Mesothelial cell of epicardium (in vitro differentiated cells): ENCODE measurements around the gene PRKN. TPM values are rescaled to one million over a fixed set of nuclear protein-coding genes. Genes with fewer than 3 reads are reported as not detected.
"Not testable (repeated sequence)": the region's sequence is repeated elsewhere in the genome, so short reads cannot be mapped to it uniquely, and the experiment has no call there.

ENCODE experiments used
- DNase-seq, 2 experiments: peaks; one replicate each; pipeline ENCODE4 v3.0.0; 2021; ENCODE audit warnings: low spot score in 2 of 2; ENCODE audit not compliant: unreplicated experiment in 2 of 2
- H3K27ac Mint-ChIP-seq: 2 replicates; pipeline ENCODE4 v1.8.0; 2021; ENCODE audit warnings: mixed read lengths
- H3K27me3 Mint-ChIP-seq: 2 replicates; pipeline ENCODE4 v1.8.0; 2021; ENCODE audit warnings: low read depth, mixed read lengths
- H3K36me3 Mint-ChIP-seq: 2 replicates; pipeline ENCODE4 v1.8.0; 2021; ENCODE audit warnings: mixed read lengths
- H3K4me1 Mint-ChIP-seq: 2 replicates; pipeline ENCODE4 v1.8.0; 2021; ENCODE audit warnings: mixed read lengths
- H3K4me3 Mint-ChIP-seq: 2 replicates; pipeline ENCODE4 v1.8.0; 2021; ENCODE audit warnings: mild to moderate bottlenecking, moderate library complexity, mixed read lengths
- H3K9me3 Mint-ChIP-seq: 2 replicates; pipeline ENCODE4 v1.8.0; 2021; ENCODE audit warnings: mixed read lengths
- CTCF ChIP-seq: fragments of 200-600 bp; sonication (generic); IDR thresholded peaks from one replicate; pipeline ENCODE4 v1.5.0; 2021; ENCODE audit warnings: antibody characterized with exemption; ENCODE audit not compliant: unreplicated experiment
- total RNA-seq: library from RNA; stranded (reverse); gene quantifications from 3 replicates; pipeline ENCODE4 v1.2.1, GENCODE V29; 2021

The PRKN gene
- total RNA-seq, 1 donor from 2014 or later, result 7.6 TPM

GRCh38 chr6:161327360-161327953 is 1400.1 kb downstream of the PRKN start:
- peaks cover 2% of the 10 kb centered on the region for H3K36me3 Mint-ChIP-seq
- peaks cover 47% of the 10 kb centered on the region for H3K9me3 Mint-ChIP-seq
- DNase-seq, result no peak
- TF ChIP-seq CTCF, result no peak
- H3K4me1 Mint-ChIP-seq, result no peaks in the 10 kb centered on the region
- no peak overlapping the region for H3K4me3 Mint-ChIP-seq
- H3K27ac Mint-ChIP-seq, result no peak overlapping the region
- H3K27me3 Mint-ChIP-seq, result no peaks in the 10 kb centered on the region

- no peak for DNase-seq
- Mint-ChIP-seq H3K9me3 (peaks cover 16% of the 10 kb centered on the region), H3K27ac (no peak overlapping the region), H3K4me3 (no peak overlapping the region), H3K27me3 (peaks cover 2% of the 10 kb centered on the region), H3K4me1 (no peaks in the 10 kb centered on the region), H3K36me3 (no peaks in the 10 kb centered on the region)
- no peak for TF ChIP-seq CTCF
Measured at GRCh38 chr6:161319231-161319630, 1408.3 kb downstream of the PRKN start.

- Mint-ChIP-seq H3K4me3 (no peak overlapping the region), H3K27me3 (peaks cover 2% of the 10 kb centered on the region), H3K36me3 (no peaks in the 10 kb centered on the region), H3K9me3 (peaks cover 16% of the 10 kb centered on the region), H3K27ac (no peak overlapping the region), H3K4me1 (no peaks in the 10 kb centered on the region)
- no peak for DNase-seq
- no peak for TF ChIP-seq CTCF
Measured at GRCh38 chr6:161318456-161318855, 1409.1 kb downstream of the PRKN start.

GRCh38 chr6:161316531-161316930 is 1411.0 kb downstream of the PRKN start:
- Mint-ChIP-seq H3K9me3 (peaks cover 5% of the 10 kb centered on the region), H3K4me3 (no peak overlapping the region), H3K27me3 (peaks cover 2% of the 10 kb centered on the region), H3K36me3 (no peaks in the 10 kb centered on the region), H3K27ac (no peak overlapping the region), H3K4me1 (no peaks in the 10 kb centered on the region)
- no peak for DNase-seq
- no peak for TF ChIP-seq CTCF

GRCh38 chr6:161315246-161315917 is 1412.2 kb downstream of the PRKN start:
- not testable (repeated sequence) for H3K4me1 Mint-ChIP-seq, DNase-seq, H3K4me3 Mint-ChIP-seq, H3K27me3 Mint-ChIP-seq, H3K36me3 Mint-ChIP-seq, H3K27ac Mint-ChIP-seq
- H3K9me3 Mint-ChIP-seq, result peaks cover 11% of the 10 kb centered on the region

- H3K27ac Mint-ChIP-seq, H3K4me3 Mint-ChIP-seq, H3K4me1 Mint-ChIP-seq, DNase-seq, H3K27me3 Mint-ChIP-seq, H3K36me3 Mint-ChIP-seq: not testable (repeated sequence)
- peaks cover 18% of the 10 kb centered on the region for H3K9me3 Mint-ChIP-seq
Measured at GRCh38 chr6:161314541-161315245, 1412.9 kb downstream of the PRKN start.
